ENCODE data around the gene PKN1.

Gene PKN1

GRCh38 chr19:14435320-14436050, 2.4 kb downstream of the PKN1 start:
- H3K36me3 ChIP-seq (ENCODE audit: control insufficient read depth, insufficient read depth, low read length, severe bottlenecking), result no peaks in the 10 kb centered on the region
- peak overlapping the region; percentile 86 for H3K4me3 ChIP-seq (ENCODE audit: low read length)
- H3K27me3 ChIP-seq (replicated peaks; ENCODE audit: control insufficient read depth, insufficient read depth, low read length), result peaks cover 2% of the 10 kb centered on the region
- H3K4me1 ChIP-seq (ENCODE audit: control insufficient read depth, insufficient read depth, low read length), result peaks cover 22% of the 10 kb centered on the region
- H3K9me3 ChIP-seq (ENCODE audit: control insufficient read depth, low read length), result no peaks in the 10 kb centered on the region
- H3K9ac ChIP-seq (ENCODE audit: low read length), result peak overlapping the region; percentile 88
- no peak for DNase-seq (ENCODE audit: low read depth)

DNA sequence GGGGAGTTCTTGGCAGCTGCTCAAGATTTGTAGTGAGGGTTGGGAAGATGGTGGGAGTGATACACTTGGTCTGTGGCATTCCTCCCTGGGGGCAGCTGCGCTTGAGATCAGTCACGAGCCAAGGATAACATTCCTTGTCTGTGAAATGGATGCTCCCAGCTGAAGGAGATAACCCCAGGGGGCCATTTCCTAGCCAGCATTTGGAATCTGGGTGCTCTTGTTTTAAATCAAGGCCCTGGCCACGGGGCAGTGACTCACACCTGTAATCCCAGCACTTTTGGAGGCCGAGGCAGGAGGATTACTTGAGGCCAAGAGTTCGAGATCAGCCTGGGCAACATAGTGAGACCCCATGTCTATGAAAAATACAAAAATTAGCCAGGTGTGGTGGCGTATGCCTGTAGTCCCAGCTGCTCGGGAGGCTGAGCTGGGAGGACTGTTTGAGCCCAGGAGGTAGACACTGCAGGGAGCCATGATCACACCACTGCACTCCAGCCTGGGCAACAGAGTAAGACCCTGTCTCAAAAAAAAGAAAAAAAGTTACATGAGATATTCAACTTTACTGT, 4.6 kb downstream of the PKN1 start:
- no peaks in the 10 kb centered on the region for H3K27me3 ChIP-seq (replicated peaks; ENCODE audit: control insufficient read depth, insufficient read depth, low read length)
- no peak overlapping the region for H3K9ac ChIP-seq (ENCODE audit: low read length)
- DNase-seq (ENCODE audit: low read depth), result no peak
- H3K4me3 ChIP-seq (ENCODE audit: low read length), result no peak overlapping the region
- H3K4me1 ChIP-seq (ENCODE audit: control insufficient read depth, insufficient read depth, low read length), result peaks cover 20% of the 10 kb centered on the region
- H3K9me3 ChIP-seq (ENCODE audit: control insufficient read depth, low read length), result no peaks in the 10 kb centered on the region
- H3K36me3 ChIP-seq (ENCODE audit: control insufficient read depth, insufficient read depth, low read length, severe bottlenecking), result peaks cover 10% of the 10 kb centered on the region

- no peak overlapping the region for H3K9ac ChIP-seq (ENCODE audit: low read length)
- H3K4me1 ChIP-seq (ENCODE audit: control insufficient read depth, insufficient read depth, low read length), result peaks cover 15% of the 10 kb centered on the region
- no peak for DNase-seq (ENCODE audit: low read depth)
- no peaks in the 10 kb centered on the region for H3K9me3 ChIP-seq (ENCODE audit: control insufficient read depth, low read length)
- no peaks in the 10 kb centered on the region for H3K27me3 ChIP-seq (replicated peaks; ENCODE audit: control insufficient read depth, insufficient read depth, low read length)
- H3K36me3 ChIP-seq (ENCODE audit: control insufficient read depth, insufficient read depth, low read length, severe bottlenecking), result peaks cover 24% of the 10 kb centered on the region
- no peak overlapping the region for H3K4me3 ChIP-seq (ENCODE audit: low read length)
Measured at GRCh38 chr19:14439014-14439413, 5.9 kb downstream of the PKN1 start.

DNA sequence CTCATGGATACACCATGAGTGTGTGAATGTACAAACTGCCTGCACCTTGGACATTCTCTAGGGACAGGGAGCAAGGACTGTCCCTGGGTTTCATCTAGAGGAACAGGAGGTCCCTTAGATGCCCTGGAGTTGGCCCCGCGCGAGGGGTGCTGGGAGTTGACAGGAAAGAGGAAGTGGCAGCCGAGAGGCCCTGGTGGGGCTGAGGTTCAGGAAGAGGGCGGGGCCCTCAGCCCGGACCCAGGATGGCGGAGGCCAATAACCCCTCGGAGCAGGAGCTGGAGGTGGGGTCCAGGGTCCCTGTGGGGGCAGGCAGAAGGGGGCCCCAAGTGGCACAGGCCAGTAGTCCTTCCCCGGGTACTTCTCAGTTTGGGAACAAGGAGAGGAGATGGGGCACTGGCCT, 6.9 kb downstream of the PKN1 start:
- no peak for DNase-seq (ENCODE audit: low read depth)
- H3K9ac ChIP-seq (ENCODE audit: low read length), result no peak overlapping the region
- no peaks in the 10 kb centered on the region for H3K9me3 ChIP-seq (ENCODE audit: control insufficient read depth, low read length)
- peaks cover 4% of the 10 kb centered on the region for H3K4me1 ChIP-seq (ENCODE audit: control insufficient read depth, insufficient read depth, low read length)
- no peaks in the 10 kb centered on the region for H3K27me3 ChIP-seq (replicated peaks; ENCODE audit: control insufficient read depth, insufficient read depth, low read length)
- peaks cover 33% of the 10 kb centered on the region for H3K36me3 ChIP-seq (ENCODE audit: control insufficient read depth, insufficient read depth, low read length, severe bottlenecking)
- no peak overlapping the region for H3K4me3 ChIP-seq (ENCODE audit: low read length)

DNA sequence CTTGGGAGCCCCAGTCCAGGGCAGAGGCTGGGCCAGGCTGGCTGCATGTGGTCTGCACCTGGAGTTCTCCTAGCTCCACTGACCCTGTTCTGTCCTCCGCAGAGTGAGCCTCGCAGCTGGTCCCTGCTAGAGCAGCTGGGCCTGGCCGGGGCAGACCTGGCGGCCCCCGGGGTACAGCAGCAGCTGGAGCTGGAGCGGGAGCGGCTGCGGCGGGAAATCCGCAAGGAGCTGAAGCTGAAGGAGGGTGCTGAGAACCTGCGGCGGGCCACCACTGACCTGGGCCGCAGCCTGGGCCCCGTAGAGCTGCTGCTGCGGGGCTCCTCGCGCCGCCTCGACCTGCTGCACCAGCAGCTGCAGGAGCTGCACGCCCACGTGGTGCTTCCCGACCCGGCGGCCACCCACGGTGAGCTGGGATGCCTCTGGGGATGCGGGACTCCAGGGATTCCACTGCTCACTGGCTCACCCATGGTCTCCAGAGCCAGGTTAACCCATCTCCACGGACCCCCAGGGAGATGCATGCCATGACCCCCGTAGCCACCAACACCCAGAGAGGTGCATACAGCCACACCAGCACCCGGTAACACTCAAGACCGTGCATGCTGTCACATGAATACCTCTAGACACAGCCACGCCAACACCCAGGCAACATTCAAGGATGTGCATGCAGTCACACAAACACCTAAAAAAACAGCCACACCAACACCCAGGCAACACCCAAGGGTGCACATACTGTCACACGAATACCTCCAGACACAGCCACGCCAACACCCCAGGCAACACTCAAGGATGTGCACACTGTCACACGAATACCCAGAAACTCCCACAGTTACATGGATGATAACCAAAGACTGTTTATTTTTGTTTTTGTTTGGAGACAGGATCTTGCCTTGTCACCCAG, 8.2 kb downstream of the PKN1 start:
- Histone ChIP-seq H3K9me3 (ENCODE audit: control insufficient read depth, low read length) (no peaks in the 10 kb centered on the region), H3K36me3 (ENCODE audit: control insufficient read depth, insufficient read depth, low read length, severe bottlenecking) (peaks cover 42% of the 10 kb centered on the region), H3K9ac (ENCODE audit: low read length) (no peak overlapping the region), H3K4me1 (ENCODE audit: control insufficient read depth, insufficient read depth, low read length) (no peaks in the 10 kb centered on the region), H3K27me3 (replicated peaks; ENCODE audit: control insufficient read depth, insufficient read depth, low read length) (no peaks in the 10 kb centered on the region), H3K4me3 (ENCODE audit: low read length) (no peak overlapping the region)
- no peak for DNase-seq (ENCODE audit: low read depth)

GRCh38 chr19:14442891-14443631, 10.0 kb downstream of the PKN1 start:
- H3K9me3 ChIP-seq (ENCODE audit: control insufficient read depth, low read length), result no peaks in the 10 kb centered on the region
- DNase-seq (ENCODE audit: low read depth), result no peak
- no peaks in the 10 kb centered on the region for H3K27me3 ChIP-seq (replicated peaks; ENCODE audit: control insufficient read depth, insufficient read depth, low read length)
- no peak overlapping the region for H3K9ac ChIP-seq (ENCODE audit: low read length)
- no peaks in the 10 kb centered on the region for H3K4me1 ChIP-seq (ENCODE audit: control insufficient read depth, insufficient read depth, low read length)
- H3K4me3 ChIP-seq (ENCODE audit: low read length), result no peak overlapping the region
- H3K36me3 ChIP-seq (ENCODE audit: control insufficient read depth, insufficient read depth, low read length, severe bottlenecking), result peaks cover 56% of the 10 kb centered on the region

DNA sequence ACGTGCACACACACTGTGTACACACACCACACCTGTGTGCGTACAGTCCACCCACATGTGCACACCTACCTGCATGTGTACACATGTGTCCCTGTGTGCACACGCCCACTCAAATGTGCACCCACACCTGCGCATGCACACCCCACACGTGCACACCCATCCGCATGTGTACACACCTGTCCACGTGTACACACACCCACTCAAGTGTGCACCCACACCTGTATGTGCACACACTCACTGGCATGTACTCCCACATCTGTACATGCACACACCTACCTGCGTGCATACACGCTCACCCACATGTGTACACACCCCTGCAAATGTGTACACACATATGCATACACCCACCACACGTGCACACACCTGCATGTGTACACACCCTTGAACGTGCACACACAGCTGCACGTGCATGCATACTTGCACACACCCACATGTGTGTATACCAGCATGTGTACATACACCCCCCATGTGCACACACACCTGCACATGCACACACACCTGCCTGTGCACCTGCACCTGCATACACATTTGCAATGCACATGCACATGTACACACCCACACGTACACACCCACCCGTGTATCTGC, 10.6 kb downstream of the PKN1 start:
- Histone ChIP-seq H3K4me1 (ENCODE audit: control insufficient read depth, insufficient read depth, low read length) (no peaks in the 10 kb centered on the region), H3K4me3 (ENCODE audit: low read length) (no peak overlapping the region), H3K36me3 (ENCODE audit: control insufficient read depth, insufficient read depth, low read length, severe bottlenecking) (peaks cover 62% of the 10 kb centered on the region), H3K27me3 (replicated peaks; ENCODE audit: control insufficient read depth, insufficient read depth, low read length) (no peaks in the 10 kb centered on the region), H3K9ac (ENCODE audit: low read length) (no peak overlapping the region), H3K9me3 (ENCODE audit: control insufficient read depth, low read length) (no peaks in the 10 kb centered on the region)
- no peak for DNase-seq (ENCODE audit: low read depth)

GRCh38 chr19:14446336-14447036, 13.4 kb downstream of the PKN1 start:
- no peak for DNase-seq (ENCODE audit: low read depth)
- H3K4me1 ChIP-seq (ENCODE audit: control insufficient read depth, insufficient read depth, low read length), result no peaks in the 10 kb centered on the region

GRCh38 chr19:14449321-14449720, 16.2 kb downstream of the PKN1 start:
- H3K9me3 ChIP-seq (ENCODE audit: control insufficient read depth, low read length), result no peaks in the 10 kb centered on the region
- no peaks in the 10 kb centered on the region for H3K27me3 ChIP-seq (replicated peaks; ENCODE audit: control insufficient read depth, insufficient read depth, low read length)
- H3K9ac ChIP-seq (ENCODE audit: low read length), result no peak overlapping the region
- DNase-seq (ENCODE audit: low read depth), result no peak
- H3K36me3 ChIP-seq (ENCODE audit: control insufficient read depth, insufficient read depth, low read length, severe bottlenecking), result peaks cover 66% of the 10 kb centered on the region
- no peak overlapping the region for H3K4me3 ChIP-seq (ENCODE audit: low read length)
- no peaks in the 10 kb centered on the region for H3K4me1 ChIP-seq (ENCODE audit: control insufficient read depth, insufficient read depth, low read length)

More at GRCh38 chr19:14446336-14447036, 13.4 kb downstream of the PKN1 start:
- H3K36me3 ChIP-seq (ENCODE audit: control insufficient read depth, insufficient read depth, low read length, severe bottlenecking), result peaks cover 79% of the 10 kb centered on the region
- no peak overlapping the region for H3K4me3 ChIP-seq (ENCODE audit: low read length)
- H3K9me3 ChIP-seq (ENCODE audit: control insufficient read depth, low read length), result no peaks in the 10 kb centered on the region
- H3K9ac ChIP-seq (ENCODE audit: low read length), result no peak overlapping the region
- H3K27me3 ChIP-seq (replicated peaks; ENCODE audit: control insufficient read depth, insufficient read depth, low read length), result no peaks in the 10 kb centered on the region

- Histone ChIP-seq H3K4me1 (ENCODE audit: control insufficient read depth, insufficient read depth, low read length) (no peaks in the 10 kb centered on the region), H3K9me3 (ENCODE audit: control insufficient read depth, low read length) (no peaks in the 10 kb centered on the region), H3K9ac (ENCODE audit: low read length) (no peak overlapping the region), H3K27me3 (replicated peaks; ENCODE audit: control insufficient read depth, insufficient read depth, low read length) (no peaks in the 10 kb centered on the region), H3K4me3 (ENCODE audit: low read length) (no peak overlapping the region), H3K36me3 (ENCODE audit: control insufficient read depth, insufficient read depth, low read length, severe bottlenecking) (peaks cover 64% of the 10 kb centered on the region)
- peak; percentile 23 for DNase-seq (ENCODE audit: low read depth)
Measured at GRCh38 chr19:14450168-14450874, 17.2 kb downstream of the PKN1 start.
